ENCODE measurements around the gene TMEM72.

TMEM72 gene

GRCh38 chr10:44979281-44980191, 68.4 kb downstream of the TMEM72 start:
- no peak overlapping the region for H3K4me3 ChIP-seq (replicated peaks; ENCODE audit: low read depth, low read length)

GRCh38 chr10:44980309-44981171, 69.4 kb downstream of the TMEM72 start:
- TF ChIP-seq CTCF (IDR thresholded peaks at IDR 0.05; ENCODE audit: low read depth, low read length, missing control alignments): no peak
- DNase-seq (ENCODE audit: extremely low read depth, low read depth): no peak
- H3K4me3 ChIP-seq (replicated peaks; ENCODE audit: low read depth, low read length): no peak overlapping the region

More at GRCh38 chr10:44979281-44980191, 68.4 kb downstream of the TMEM72 start:
- no peak for DNase-seq (ENCODE audit: extremely low read depth, low read depth)
- no peak for TF ChIP-seq CTCF (IDR thresholded peaks at IDR 0.05; ENCODE audit: low read depth, low read length, missing control alignments)

GRCh38 chr10:44981172-44982113, 70.3 kb downstream of the TMEM72 start:
- no peak for TF ChIP-seq CTCF (IDR thresholded peaks at IDR 0.05; ENCODE audit: low read depth, low read length, missing control alignments)
- no peak overlapping the region for H3K4me3 ChIP-seq (replicated peaks; ENCODE audit: low read depth, low read length)
- no peak for DNase-seq (ENCODE audit: extremely low read depth, low read depth)

GRCh38 chr10:44982114-44982460, 71.0 kb downstream of the TMEM72 start:
- no peak overlapping the region for H3K4me3 ChIP-seq (replicated peaks; ENCODE audit: low read depth, low read length)
- DNase-seq (ENCODE audit: extremely low read depth, low read depth): no peak
- TF ChIP-seq CTCF (IDR thresholded peaks at IDR 0.05; ENCODE audit: low read depth, low read length, missing control alignments): no peak

GRCh38 chr10:44982496-44982895, 71.4 kb downstream of the TMEM72 start:
- DNase-seq (ENCODE audit: extremely low read depth, low read depth): no peak
- H3K4me3 ChIP-seq (replicated peaks; ENCODE audit: low read depth, low read length): no peak overlapping the region
- TF ChIP-seq CTCF (IDR thresholded peaks at IDR 0.05; ENCODE audit: low read depth, low read length, missing control alignments): no peak
